ENCODE results near the gene SAP25. TPM values are rescaled to one million over a fixed set of nuclear protein-coding genes. Genes with fewer than 3 reads are reported as not detected.

The SAP25 gene
- total and polyA plus RNA-seq, 4 donors: 0.33 to 0.84 (median 0.56) TPM; not detected in 1

DNA sequence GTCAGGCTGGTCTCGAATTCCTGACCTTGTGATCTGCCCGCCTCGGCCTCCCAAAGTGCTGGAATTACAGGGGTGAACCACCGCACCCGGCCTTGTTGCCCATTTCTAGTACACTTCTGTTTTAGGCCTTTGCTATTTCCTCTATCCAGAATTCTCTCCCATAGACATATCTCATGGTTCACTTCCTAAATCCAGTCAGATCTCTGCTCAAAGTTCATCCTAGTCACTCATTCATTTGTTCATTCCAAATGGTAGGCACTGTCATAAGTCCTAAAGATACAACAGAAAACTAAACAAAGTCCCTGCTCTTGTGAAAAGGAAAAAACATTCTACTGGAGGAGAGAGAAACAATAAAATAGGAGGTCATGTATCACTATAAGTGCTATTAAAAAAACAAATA lies 36.3 kb upstream of the SAP25 start:
- no peak for DNase-seq (ENCODE audit: low spot score)
- WGBS: 92% methylated on average over 5 of the region's 5 CpGs
- peaks cover 4 to 31% (median 20%) of the 10 kb centered on the region in 4 donors for H3K4me1 ChIP-seq (ENCODE audit: control insufficient read depth in 4 of 4, insufficient read depth in 4 of 4, low read length in 3 of 4)
- H3K36me3 ChIP-seq (ENCODE audit: control insufficient read depth in 4 of 4, insufficient read depth in 3 of 4, low read depth in 1 of 4, low read length in 3 of 4): no peaks in the 10 kb centered on the region
- no peak overlapping the region for H3K4me3 ChIP-seq (ENCODE audit: low read depth in 1 of 3, low read length in 3 of 3)
- H3K27me3 ChIP-seq (ENCODE audit: control insufficient read depth in 4 of 4, insufficient read depth in 4 of 4, low read length in 3 of 4): no peaks in the 10 kb centered on the region
- H3K9me3 ChIP-seq (ENCODE audit: control insufficient read depth in 4 of 4, low read length in 3 of 4): no peaks in the 10 kb centered on the region
- no peak overlapping the region for H3K9ac ChIP-seq (ENCODE audit: low read depth in 1 of 2, low read length in 2 of 2)
- peak overlapping the region; percentile 17 to 97 for H3K27ac ChIP-seq (ENCODE audit: low read depth in 1 of 2, low read length in 2 of 2)
- TF ChIP-seq NR2F2 (IDR thresholded peaks at IDR 0.05) (no peak), GABPA (IDR thresholded peaks at IDR 0.05 in 1 of 2, conservative IDR thresholded peaks at IDR 0.05 in 1 of 2) (no peak), MAX (IDR thresholded peaks at IDR 0.05) (no peak), ATF3 (IDR thresholded peaks at IDR 0.05) (no peak)

DNA sequence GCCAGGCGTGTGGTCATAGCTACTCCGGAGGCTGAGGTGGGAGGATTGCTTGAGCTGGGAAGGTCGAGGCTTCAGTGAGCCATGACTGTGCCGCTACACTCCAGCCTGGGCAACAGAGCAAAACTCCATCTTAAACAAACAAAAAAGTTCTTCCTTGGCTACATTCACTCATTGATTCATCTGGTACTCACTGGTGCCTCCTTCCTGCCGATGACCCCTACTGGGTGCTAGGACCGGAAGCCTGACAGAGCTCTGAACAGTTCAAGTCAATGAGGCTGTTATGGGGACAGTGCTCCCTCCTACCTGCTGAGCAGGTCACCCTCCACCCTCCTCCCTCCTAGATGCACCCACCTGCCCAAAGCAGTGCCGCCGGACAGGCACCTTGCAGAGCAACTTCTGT lies 33.4 kb upstream of the SAP25 start:
- Histone ChIP-seq H3K4me3 (ENCODE audit: low read depth in 1 of 3, low read length in 3 of 3) (no peak overlapping the region), H3K27ac (ENCODE audit: low read depth in 1 of 2, low read length in 2 of 2) (no peak overlapping the region), H3K4me1 (ENCODE audit: control insufficient read depth in 4 of 4, insufficient read depth in 4 of 4, low read length in 3 of 4) (peaks cover 8 to 41% (median 20%) of the 10 kb centered on the region in 4 donors), H3K9ac (ENCODE audit: low read depth in 1 of 2, low read length in 2 of 2) (no peak overlapping the region), H3K36me3 (ENCODE audit: control insufficient read depth in 4 of 4, insufficient read depth in 3 of 4, low read depth in 1 of 4, low read length in 3 of 4) (no peaks in the 10 kb centered on the region), H3K27me3 (ENCODE audit: control insufficient read depth in 4 of 4, insufficient read depth in 4 of 4, low read length in 3 of 4) (no peaks in the 10 kb centered on the region), H3K9me3 (ENCODE audit: control insufficient read depth in 4 of 4, low read length in 3 of 4) (no peaks in the 10 kb centered on the region)
- 78% methylated on average over 8 of the region's 8 CpGs for WGBS
- no peak for DNase-seq (ENCODE audit: low spot score)
- TF ChIP-seq HNF4A (conservative IDR thresholded peaks at IDR 0.05) (no peak), HNF4G (IDR thresholded peaks at IDR 0.05) (no peak)
- TF ChIP-seq, protein P1, sequence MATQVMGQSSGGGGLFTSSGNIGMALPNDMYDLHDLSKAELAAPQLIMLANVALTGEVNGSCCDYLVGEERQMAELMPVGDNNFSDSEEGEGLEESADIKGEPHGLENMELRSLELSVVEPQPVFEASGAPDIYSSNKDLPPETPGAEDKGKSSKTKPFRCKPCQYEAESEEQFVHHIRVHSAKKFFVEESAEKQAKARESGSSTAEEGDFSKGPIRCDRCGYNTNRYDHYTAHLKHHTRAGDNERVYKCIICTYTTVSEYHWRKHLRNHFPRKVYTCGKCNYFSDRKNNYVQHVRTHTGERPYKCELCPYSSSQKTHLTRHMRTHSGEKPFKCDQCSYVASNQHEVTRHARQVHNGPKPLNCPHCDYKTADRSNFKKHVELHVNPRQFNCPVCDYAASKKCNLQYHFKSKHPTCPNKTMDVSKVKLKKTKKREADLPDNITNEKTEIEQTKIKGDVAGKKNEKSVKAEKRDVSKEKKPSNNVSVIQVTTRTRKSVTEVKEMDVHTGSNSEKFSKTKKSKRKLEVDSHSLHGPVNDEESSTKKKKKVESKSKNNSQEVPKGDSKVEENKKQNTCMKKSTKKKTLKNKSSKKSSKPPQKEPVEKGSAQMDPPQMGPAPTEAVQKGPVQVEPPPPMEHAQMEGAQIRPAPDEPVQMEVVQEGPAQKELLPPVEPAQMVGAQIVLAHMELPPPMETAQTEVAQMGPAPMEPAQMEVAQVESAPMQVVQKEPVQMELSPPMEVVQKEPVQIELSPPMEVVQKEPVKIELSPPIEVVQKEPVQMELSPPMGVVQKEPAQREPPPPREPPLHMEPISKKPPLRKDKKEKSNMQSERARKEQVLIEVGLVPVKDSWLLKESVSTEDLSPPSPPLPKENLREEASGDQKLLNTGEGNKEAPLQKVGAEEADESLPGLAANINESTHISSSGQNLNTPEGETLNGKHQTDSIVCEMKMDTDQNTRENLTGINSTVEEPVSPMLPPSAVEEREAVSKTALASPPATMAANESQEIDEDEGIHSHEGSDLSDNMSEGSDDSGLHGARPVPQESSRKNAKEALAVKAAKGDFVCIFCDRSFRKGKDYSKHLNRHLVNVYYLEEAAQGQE (IDR thresholded peaks at IDR 0.05): no peak

- H3K27ac ChIP-seq (ENCODE audit: low read depth in 1 of 2, low read length in 2 of 2): peak overlapping the region in 1 of 2 donors; percentile 60
- H3K4me1 ChIP-seq (ENCODE audit: control insufficient read depth in 4 of 4, insufficient read depth in 4 of 4, low read length in 3 of 4): peaks cover 8 to 39% (median 22%) of the 10 kb centered on the region in 4 donors
- no peak overlapping the region for H3K4me3 ChIP-seq (ENCODE audit: low read depth in 1 of 3, low read length in 3 of 3)
- no peaks in the 10 kb centered on the region for H3K27me3 ChIP-seq (ENCODE audit: control insufficient read depth in 4 of 4, insufficient read depth in 4 of 4, low read length in 3 of 4)
- 94% methylated on average over 12 of the region's 12 CpGs for WGBS
- H3K9ac ChIP-seq (ENCODE audit: low read depth in 1 of 2, low read length in 2 of 2): no peak overlapping the region
- H3K36me3 ChIP-seq (ENCODE audit: control insufficient read depth in 4 of 4, insufficient read depth in 3 of 4, low read depth in 1 of 4, low read length in 3 of 4): no peaks in the 10 kb centered on the region
- DNase-seq (ENCODE audit: low spot score): no peak
- H3K9me3 ChIP-seq (ENCODE audit: control insufficient read depth in 4 of 4, low read length in 3 of 4): no peaks in the 10 kb centered on the region
- TF ChIP-seq, protein P2, sequence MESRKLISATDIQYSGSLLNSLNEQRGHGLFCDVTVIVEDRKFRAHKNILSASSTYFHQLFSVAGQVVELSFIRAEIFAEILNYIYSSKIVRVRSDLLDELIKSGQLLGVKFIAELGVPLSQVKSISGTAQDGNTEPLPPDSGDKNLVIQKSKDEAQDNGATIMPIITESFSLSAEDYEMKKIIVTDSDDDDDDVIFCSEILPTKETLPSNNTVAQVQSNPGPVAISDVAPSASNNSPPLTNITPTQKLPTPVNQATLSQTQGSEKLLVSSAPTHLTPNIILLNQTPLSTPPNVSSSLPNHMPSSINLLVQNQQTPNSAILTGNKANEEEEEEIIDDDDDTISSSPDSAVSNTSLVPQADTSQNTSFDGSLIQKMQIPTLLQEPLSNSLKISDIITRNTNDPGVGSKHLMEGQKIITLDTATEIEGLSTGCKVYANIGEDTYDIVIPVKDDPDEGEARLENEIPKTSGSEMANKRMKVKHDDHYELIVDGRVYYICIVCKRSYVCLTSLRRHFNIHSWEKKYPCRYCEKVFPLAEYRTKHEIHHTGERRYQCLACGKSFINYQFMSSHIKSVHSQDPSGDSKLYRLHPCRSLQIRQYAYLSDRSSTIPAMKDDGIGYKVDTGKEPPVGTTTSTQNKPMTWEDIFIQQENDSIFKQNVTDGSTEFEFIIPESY (IDR thresholded peaks at IDR 0.05): no peak
- TF ChIP-seq JUND (IDR thresholded peaks at IDR 0.05) (no peak), RAD21 (IDR thresholded peaks at IDR 0.05) (no peak), ATF3 (IDR thresholded peaks at IDR 0.05) (no peak), TAF1 (conservative IDR thresholded peaks at IDR 0.05) (no peak), YY1 (IDR thresholded peaks at IDR 0.05) (no peak), MAX (IDR thresholded peaks at IDR 0.05) (no peak), EGR1 (IDR thresholded peaks at IDR 0.05; ENCODE audit: low read depth in 2 of 2) (no peak), HNF4A (conservative IDR thresholded peaks at IDR 0.05) (no peak), RXRA (IDR thresholded peaks at IDR 0.05) (no peak), FOXA1 (IDR thresholded peaks at IDR 0.05) (no peak)
- TF ChIP-seq, protein P1 (IDR thresholded peaks at IDR 0.05): no peak
Measured at GRCh38 chr7:100606313-100606712, 32.6 kb upstream of the SAP25 start.
